H54 (cell line): ENCODE results near the gene TSC22D1.

Source experiments
- DNase-seq: peaks from one replicate; pipeline ENCODE4 v3.0.0; 2011; ENCODE audit warnings: low spot score, mixed read lengths; ENCODE audit not compliant: insufficient read length
- FAIRE-seq: peaks from 3 replicates; lab custom pipeline; 2011; peaks lifted over from hg19 to GRCh38; lab: Jason Lieb, UNC
- POLR2A ChIP-seq: IDR thresholded peaks from 2 replicates; pipeline ENCODE4 v1.6.1; 2011; ENCODE audit warnings: low read depth, mild to moderate bottlenecking, low read length

TSC22D1 gene

GRCh38 chr13:44507639-44508038, 68.5 kb downstream of the TSC22D1 start:
- FAIRE-seq (no peak), DNase-seq (no peak)
- no peak for TF ChIP-seq POLR2A

GRCh38 chr13:44506719-44507118, 69.4 kb downstream of the TSC22D1 start:
- no peak for TF ChIP-seq POLR2A
- DNase-seq (no peak), FAIRE-seq (no peak)

GRCh38 chr13:44506251-44506650, 69.9 kb downstream of the TSC22D1 start:
- no peak for DNase-seq
- TF ChIP-seq POLR2A: no peak
- no peak for FAIRE-seq

DNA sequence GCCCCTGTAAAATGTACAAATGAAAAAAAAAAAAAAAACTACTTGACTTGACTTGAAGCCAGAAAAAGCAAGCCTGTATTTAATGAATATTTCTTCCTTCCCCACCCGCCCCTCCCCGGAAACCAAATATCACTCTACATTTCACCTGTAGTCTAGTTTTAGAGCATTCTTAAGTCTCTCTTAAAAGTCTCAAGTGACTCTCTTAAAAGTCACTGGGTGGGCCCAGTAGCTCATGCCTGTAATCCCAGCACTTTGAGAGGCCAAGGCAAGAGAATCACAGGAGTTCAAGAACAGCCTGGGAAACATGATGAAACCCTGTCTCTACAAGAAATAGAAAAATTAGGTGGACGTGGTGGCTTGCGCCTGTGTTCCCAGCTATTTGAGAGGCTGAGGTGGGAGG, 72.0 kb downstream of the TSC22D1 start:
- DNase-seq (no peak), FAIRE-seq (no peak)
- TF ChIP-seq POLR2A: no peak

DNA sequence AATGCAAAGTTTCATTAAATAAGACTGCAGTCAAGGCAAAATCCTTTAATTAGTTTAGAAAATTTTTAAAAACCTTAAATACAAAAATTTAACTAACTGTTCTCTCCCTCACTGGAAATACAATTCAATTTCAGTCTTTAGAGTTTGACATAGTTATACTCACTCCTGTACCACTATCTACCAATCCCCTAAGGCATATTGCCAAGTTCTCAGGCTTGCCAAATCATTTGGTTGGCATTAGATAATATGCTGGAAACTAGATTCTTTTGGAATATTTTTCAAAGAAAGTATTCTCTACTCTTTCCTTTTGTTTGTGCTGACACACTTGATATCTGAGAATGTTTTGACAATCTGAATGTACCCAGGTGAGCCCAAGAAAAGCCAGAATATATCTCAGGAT, 77.2 kb downstream of the TSC22D1 start:
- FAIRE-seq (no peak), DNase-seq (no peak)
- TF ChIP-seq POLR2A: no peak

- DNase-seq: no peak
- FAIRE-seq: no peak
- no peak for TF ChIP-seq POLR2A
Measured at GRCh38 chr13:44498502-44498901, 77.6 kb downstream of the TSC22D1 start.

- no peak for TF ChIP-seq POLR2A
- no peak for FAIRE-seq
- DNase-seq: no peak
Measured at GRCh38 chr13:44497801-44498200, 78.3 kb downstream of the TSC22D1 start.

GRCh38 chr13:44493213-44493812, 82.8 kb downstream of the TSC22D1 start:
- DNase-seq: no peak
- TF ChIP-seq POLR2A: no peak
- no peak for FAIRE-seq

GRCh38 chr13:44489751-44490150, 86.4 kb downstream of the TSC22D1 start:
- DNase-seq (no peak), FAIRE-seq (no peak)
- TF ChIP-seq POLR2A: no peak

DNA sequence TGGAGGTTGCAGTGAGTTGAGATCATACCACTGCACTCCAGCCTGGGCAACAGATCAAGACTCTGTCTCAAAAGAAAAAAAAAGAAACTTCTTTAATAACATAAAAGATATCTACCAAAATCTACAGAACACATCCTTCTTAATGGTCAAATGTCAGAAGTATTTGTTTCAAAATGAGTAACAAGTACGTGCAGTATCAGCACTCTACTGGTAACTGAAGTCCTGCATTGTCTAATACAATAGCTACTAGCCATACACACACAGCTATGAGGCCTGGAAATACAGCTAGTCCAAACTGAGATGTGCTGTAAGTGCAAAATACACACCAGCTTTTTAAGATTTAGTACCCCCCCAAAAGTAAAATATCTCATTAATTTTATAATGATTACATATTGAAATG, 88.1 kb downstream of the TSC22D1 start:
- TF ChIP-seq POLR2A: no peak
- DNase-seq (no peak), FAIRE-seq (no peak)

GRCh38 chr13:44484562-44485138, 91.5 kb downstream of the TSC22D1 start:
- TF ChIP-seq POLR2A: no peak
- FAIRE-seq (no peak), DNase-seq (no peak)

GRCh38 chr13:44474122-44474910, 101.8 kb downstream of the TSC22D1 start:
- no peak for FAIRE-seq
- no peak for DNase-seq

GRCh38 chr13:44471686-44472085, 104.4 kb downstream of the TSC22D1 start:
- TF ChIP-seq POLR2A: no peak
- peak; percentile 67 for FAIRE-seq

More at GRCh38 chr13:44474122-44474910, 101.8 kb downstream of the TSC22D1 start:
- no peak for TF ChIP-seq POLR2A

More at GRCh38 chr13:44471686-44472085, 104.4 kb downstream of the TSC22D1 start:
- DNase-seq: no peak
